H1 (cell line): ENCODE measurements around the gene SYNGR4. TPM values are rescaled to one million over a fixed set of nuclear protein-coding genes. Genes with fewer than 3 reads are reported as not detected.
A peak's percentile ranks its signal among the peaks of the same experiment; 100 is the strongest.

Experiments
- CTCF ChIA-PET: fragments of 300-600 bp; sonication (Branson Sonifier 250); formaldehyde crosslinking; loops from one replicate; lab custom pipeline; 2021; ENCODE audit not compliant: partially characterized antibody; lab: Charles Lee
- POLR2A ChIA-PET: fragments of 300-600 bp; sonication (Branson Sonifier 250); formaldehyde crosslinking; loops from one replicate; lab custom pipeline; 2021; ENCODE audit warnings: inconsistent platforms; ENCODE audit not compliant: partially characterized antibody; lab: Charles Lee
- DNase-seq, 2 experiments: peaks; one replicate each; pipeline versions ENCODE4 v3.0.0 to v3.0.0-alpha.2; 2010 to 2022; ENCODE audit warnings: low spot score in 2 of 2, low read depth in 1 of 2, mixed read lengths in 1 of 2
- FAIRE-seq: peaks from 2 replicates; lab custom pipeline; 2011; peaks lifted over from hg19 to GRCh38; lab: Jason Lieb, UNC
- H2AFZ ChIP-seq: 2 replicates; pipeline ENCODE4 v1.8.1; 2012; ENCODE audit warnings: low read length, inconsistent platforms
- H2AK5ac ChIP-seq: 2 replicates; pipeline ENCODE4 v1.6.1; 2013; ENCODE audit warnings: low read depth, low read length
- H2BK120ac ChIP-seq: replicated peaks from 2 replicates; pipeline ENCODE3; 2013; ENCODE audit warnings: low read depth, low read length, inconsistent platforms
- H2BK12ac ChIP-seq: 2 replicates; pipeline ENCODE4 v1.6.1; 2013; ENCODE audit warnings: low read depth, low read length
- H2BK15ac ChIP-seq: 2 replicates; pipeline ENCODE4 v1.6.1; 2013; ENCODE audit warnings: low read length
- H2BK20ac ChIP-seq: 2 replicates; pipeline ENCODE4 v1.6.1; 2013; ENCODE audit warnings: low read length
- H2BK5ac ChIP-seq: 2 replicates; pipeline ENCODE4 v1.6.1; 2013; ENCODE audit warnings: low read depth, low read length
- H3K14ac ChIP-seq: 2 replicates; pipeline ENCODE4 v1.6.1; 2013; ENCODE audit warnings: inconsistent platforms; ENCODE audit not compliant: insufficient read length
- H3K18ac ChIP-seq: 2 replicates; pipeline ENCODE4 v1.6.1; 2013; ENCODE audit warnings: low read length; ENCODE audit errors: extremely low read depth
- H3K23ac ChIP-seq: 2 replicates; pipeline ENCODE4 v1.6.1; 2013; ENCODE audit warnings: inconsistent platforms; ENCODE audit not compliant: insufficient read length
- H3K23me2 ChIP-seq: 2 replicates; pipeline ENCODE4 v1.6.1; 2013; ENCODE audit warnings: low read depth, low read length
- H3K27ac ChIP-seq: 2 replicates; pipeline ENCODE4 v1.6.1; 2011; ENCODE audit warnings: low read depth, low read length, inconsistent platforms
- H3K27me3 ChIP-seq, 4 experiments: replicated peaks in 1 of 4; 1 replicate in 1 of 4; 2 replicates in 3 of 4; pipeline versions ENCODE4 v1.6.1 to v1.8.1; 2011 to 2013; ENCODE audit warnings: low read length in 3 of 4, mild to moderate bottlenecking in 3 of 4, inconsistent platforms in 2 of 4, mixed read lengths in 2 of 4, moderate library complexity in 1 of 4; ENCODE audit not compliant: control insufficient read depth in 3 of 4, insufficient read depth in 3 of 4; ENCODE audit errors: extremely low read depth in 1 of 4
- H3K36me3 ChIP-seq, 4 experiments: 2 replicates each; pipeline versions ENCODE4 v1.6.1 to v1.8.1; 2011 to 2013; ENCODE audit warnings: mild to moderate bottlenecking in 4 of 4, low read length in 3 of 4, moderate library complexity in 2 of 4, control low read depth in 1 of 4, inconsistent platforms in 1 of 4; ENCODE audit not compliant: insufficient read depth in 4 of 4, control insufficient read depth in 2 of 4
- H3K4ac ChIP-seq: replicated peaks from 2 replicates; pipeline ENCODE3; 2013; ENCODE audit warnings: low read length, low read depth, mixed read lengths, inconsistent platforms; ENCODE audit not compliant: insufficient read length
- H3K4me1 ChIP-seq, 4 experiments: replicated peaks in 1 of 4; 1 replicate in 1 of 4; 2 replicates in 3 of 4; pipeline versions ENCODE4 v1.6.1 to v1.8.1; 2011 to 2013; ENCODE audit warnings: low read length in 3 of 4, inconsistent platforms in 2 of 4, mixed read lengths in 1 of 4; ENCODE audit not compliant: insufficient read depth in 4 of 4, control insufficient read depth in 3 of 4
- H3K4me2 ChIP-seq, 2 experiments: 2 replicates each; pipeline versions ENCODE4 v1.6.1 to v1.8.1; 2011 to 2013; ENCODE audit warnings: low read depth in 2 of 2, low read length in 2 of 2, control low read depth in 1 of 2, inconsistent platforms in 1 of 2, mild to moderate bottlenecking in 1 of 2; ENCODE audit not compliant: insufficient read depth in 1 of 2
- H3K4me3 ChIP-seq, 4 experiments: fragments of 200-600, 300-600 bp in 1 of 4; sonication (generic), shearing (Covaris generic), sonication (Bioruptor Twin) in 1 of 4; 2 replicates each; pipeline versions ENCODE4 v1.5.1 to v1.8.1; 2011 to 2016; ENCODE audit warnings: low read length in 4 of 4, low read depth in 3 of 4, control low read depth in 2 of 4, inconsistent platforms in 2 of 4, mild to moderate bottlenecking in 2 of 4, mixed read lengths in 1 of 4, moderate library complexity in 1 of 4; ENCODE audit not compliant: insufficient read depth in 2 of 4; ENCODE audit errors: extremely low read depth in 1 of 4
- H3K56ac ChIP-seq: replicated peaks from 2 replicates; pipeline ENCODE3; 2013; ENCODE audit warnings: low read depth, mild to moderate bottlenecking, mixed read lengths, low read length, inconsistent platforms; ENCODE audit not compliant: insufficient read length
- H3K79me1 ChIP-seq: 2 replicates; pipeline ENCODE4 v1.6.1; 2013; ENCODE audit warnings: low read depth, low read length, control low read depth
- H3K79me2 ChIP-seq, 2 experiments: 2 replicates each; pipeline versions ENCODE4 v1.6.1 to v1.8.1; 2012 to 2013; ENCODE audit warnings: low read length in 2 of 2, mild to moderate bottlenecking in 2 of 2, inconsistent platforms in 1 of 2; ENCODE audit not compliant: insufficient read depth in 2 of 2, control insufficient read depth in 1 of 2
- H3K9ac ChIP-seq, 4 experiments: replicated peaks in 1 of 4; 1 replicate in 1 of 4; 2 replicates in 3 of 4; pipeline versions ENCODE4 v1.6.1 to v1.8.1; 2011 to 2013; ENCODE audit warnings: low read depth in 3 of 4, low read length in 3 of 4, control low read depth in 2 of 4, mild to moderate bottlenecking in 2 of 4, moderate library complexity in 2 of 4, inconsistent platforms in 1 of 4; ENCODE audit errors: extremely low read depth in 1 of 4
- H3K9me3 ChIP-seq, 2 experiments: 2 replicates each; pipeline versions ENCODE4 v1.6.1 to v1.8.1; 2012 to 2013; ENCODE audit warnings: mild to moderate bottlenecking in 2 of 2, moderate library complexity in 2 of 2, control low read depth in 1 of 2, inconsistent platforms in 1 of 2, low read depth in 1 of 2, low read length in 1 of 2, mixed read lengths in 1 of 2; ENCODE audit not compliant: insufficient read depth in 2 of 2
- H4K20me1 ChIP-seq, 2 experiments: replicated peaks in 1 of 2; 2 replicates each; pipeline versions ENCODE3 to v1.8.1; 2011 to 2013; ENCODE audit warnings: inconsistent platforms in 2 of 2, low read length in 2 of 2, mild to moderate bottlenecking in 1 of 2; ENCODE audit not compliant: insufficient read depth in 2 of 2, control insufficient read depth in 1 of 2
- H4K5ac ChIP-seq: 2 replicates; pipeline ENCODE4 v1.6.1; 2013; ENCODE audit warnings: low read length, low read depth, mixed read lengths, inconsistent platforms; ENCODE audit not compliant: insufficient read length
- H4K8ac ChIP-seq: 2 replicates; pipeline ENCODE4 v1.8.0; 2013; ENCODE audit warnings: mild to moderate bottlenecking, moderate library complexity, low read length, inconsistent platforms; ENCODE audit not compliant: insufficient read depth; ENCODE audit errors: extremely low read depth
- H4K91ac ChIP-seq: replicated peaks from 2 replicates; pipeline ENCODE3; 2013; ENCODE audit warnings: low read length, mixed read lengths, inconsistent platforms; ENCODE audit not compliant: insufficient read length
- CTCF ChIP-seq, 3 experiments: IDR thresholded peaks; 1 replicate in 2 of 3; 2 replicates in 1 of 3; pipeline versions ENCODE4 v1.5.1 to v1.6.1; 2011; ENCODE audit warnings: low read length in 3 of 3, mild to moderate bottlenecking in 3 of 3, inconsistent platforms in 2 of 3, low read depth in 1 of 3, moderate library complexity in 1 of 3; ENCODE audit not compliant: insufficient read depth in 1 of 3; ENCODE audit errors: control extremely low read depth in 1 of 3
- EZH2 ChIP-seq: fragments of 200-600 bp; sonication (generic); IDR thresholded peaks from 2 replicates; pipeline ENCODE4 v1.7.1; 2012; ENCODE audit warnings: low read depth, mild to moderate bottlenecking, moderate library complexity, low read length, inconsistent platforms; ENCODE audit not compliant: severe bottlenecking
- FOSL1 ChIP-seq: IDR thresholded peaks from 2 replicates; pipeline ENCODE4 v1.6.1; 2011; ENCODE audit warnings: mild to moderate bottlenecking, low read depth, low read length, moderate library complexity; ENCODE audit not compliant: insufficient read depth
- KDM5A ChIP-seq: fragments of 200-600 bp; IDR thresholded peaks from 2 replicates; pipeline ENCODE4 v1.7.1; 2012; ENCODE audit warnings: mild to moderate bottlenecking, low read length, inconsistent platforms, mixed read lengths
- NANOG ChIP-seq: IDR thresholded peaks from 2 replicates; pipeline ENCODE4 v1.6.1; 2011; ENCODE audit warnings: low read length, low read depth, mild to moderate bottlenecking, inconsistent platforms; ENCODE audit not compliant: insufficient read depth, poor library complexity, severe bottlenecking
- SAP30 ChIP-seq: fragments of 300-600 bp; sonication (generic); IDR thresholded peaks from 2 replicates; pipeline ENCODE4 v1.7.1; 2012; ENCODE audit warnings: low read length, moderate library complexity, mild to moderate bottlenecking, inconsistent platforms; ENCODE audit not compliant: insufficient read depth, insufficient replicate concordance
- SP1 ChIP-seq: IDR thresholded peaks from 2 replicates; pipeline ENCODE4 v1.6.1; 2011; ENCODE audit warnings: low read depth, low read length
- WGBS, 2 experiments: shearing (Covaris generic) in 1 of 2; methylation state at CpG; one replicate each; pipeline versions ENCODE4 v1.1.6 to v1.1.7; 2013 to 2015; ENCODE audit warnings: low lambda C conversion rate in 2 of 2, mixed read lengths in 2 of 2, inconsistent platforms in 1 of 2, low coverage in 1 of 2, missing lambda C conversion rate in 1 of 2; ENCODE audit not compliant: insufficient replicate concordance in 2 of 2, insufficient coverage in 1 of 2, insufficient read length in 1 of 2; ENCODE audit errors: extremely low coverage in 1 of 2, missing lambda C conversion rate in 1 of 2; 5-methylcytosine and 5-hydroxymethylcytosine counted together
- polyA plus RNA-seq, 7 experiments: library from polyadenylated mRNA; depleted of rRNA in 3 of 7; stranded (reverse) in 5 of 7; unstranded in 2 of 7; fragments of >200 nt in 5 of 7; fragments of 200-250 nt in 2 of 7; gene quantifications; 1 replicate in 5 of 7; 2 replicates in 1 of 7; 4 replicates in 1 of 7; pipeline versions ENCODE4 v1.2.1 to v1.2.3, GENCODE V29; 2011 to 2013; ENCODE audit warnings: missing spikeins in 2 of 7, mixed read lengths in 2 of 7
- total RNA-seq: library from RNA; stranded (reverse); fragmentation: NEBNext Ultra II Directional; extraction: Animal tissue kit (Norgen Biotek cat#: 25700); gene quantifications from 2 replicates; pipeline ENCODE4 v1.2.1, GENCODE V29; 2021

Gene SYNGR4
- total and polyA plus RNA-seq, 2 of the 8 experiments (the other 6 are each of a cell fraction or from before 2014, with no cell fraction given), result 0.41 TPM; not detected in 1

GRCh38 chr19:48400018-48400742 is 36.0 kb downstream of the SYNGR4 start:
- Histone ChIP-seq H3K4me2 (peak overlapping the region; percentile 76 to 100), H3K14ac (no peak overlapping the region), H2BK5ac (peak overlapping the region; percentile 93), H3K4me1 (peaks cover 8 to 37% (median 28%) of the 10 kb centered on the region in 4 experiments), H3K23ac (no peak overlapping the region), H3K36me3 (no peaks in the 10 kb centered on the region), H3K56ac (peak overlapping the region; percentile 20), H3K23me2 (peaks cover 20% of the 10 kb centered on the region), H2BK120ac (peak overlapping the region; percentile 21), H3K4ac (peak overlapping the region; percentile 63), H3K9ac (peak overlapping the region in 3 of 4 experiments; percentile 58 to 77 (median 61); a peak in 5 of 7 replicates), H2AFZ (peak overlapping the region; percentile 85; the same call in 1 of the 2 replicates), H3K9me3 (no peaks in the 10 kb centered on the region), H4K91ac (peak overlapping the region; percentile 49), H2AK5ac (peak overlapping the region; percentile 97), H3K27ac (peak overlapping the region; percentile 92), H4K8ac (no peak overlapping the region), H4K20me1 (no peaks in the 10 kb centered on the region), H3K18ac (peak overlapping the region; percentile 91), H2BK20ac (peak overlapping the region; percentile 86; the same call in 1 of the 2 replicates), H4K5ac (peak overlapping the region; percentile 80), H3K79me2 (no peaks in the 10 kb centered on the region), H3K4me3 (peak overlapping the region; percentile 23 to 49 (median 32); a peak in 6 of 8 replicates), H3K27me3 (peaks cover 0 to 27% (median 23%) of the 10 kb centered on the region in 4 experiments; a peak in 6 of 7 replicates), H2BK12ac (peak overlapping the region; percentile 97), H2BK15ac (peak overlapping the region; percentile 92; the same call in 1 of the 2 replicates), H3K79me1 (no peaks in the 10 kb centered on the region)
- ChIA-PET POLR2A (interaction anchor here (0.8 to 5.4 kb wide), 25 partner anchors 9 to 128 kb away, joined by 3 to 57 read pairs (median 5); partner anchors contain the start of genes EMP3, GRWD1, KCNJ14 and KDELR1), CTCF (interaction anchor here (0.6 to 2.6 kb wide), 7 partner anchors 9 to 89 kb away, joined by 3 to 11 read pairs (median 5); partner anchors contain the start of genes KDELR1, SYNGR4 and TMEM143)
- DNase-seq (peak; percentile 77 to 88), FAIRE-seq (peak; percentile 97)
- 25% methylated on average over 14 of the region's 14 CpGs; no CpG with 5 or more reads in 1 of the 2 experiments for WGBS, 2 experiments
- TF ChIP-seq NANOG (no peak), FOSL1 (no peak), KDM5A (no peak; the same call in 1 of the 2 replicates), EZH2 (no peak), SAP30 (no peak), CTCF (IDR thresholded peaks at IDR 0.05; ENCODE audit: control extremely low read depth in 1 of 3, insufficient read depth in 1 of 3, low read depth in 1 of 3, low read length in 3 of 3) (no peak), SP1 (peak; percentile 8; the same call in 1 of the 2 replicates)
